ENCODE measurements around the gene ELP1. TPM values are rescaled to one million over a fixed set of nuclear protein-coding genes. Genes with fewer than 3 reads are reported as not detected.
"Not testable (repeated sequence)": the region's sequence is repeated elsewhere in the genome, so short reads cannot be mapped to it uniquely, and the experiment has no call there.

ELP1 gene
- total RNA-seq, 2 experiments from 2014 or later = 20.4 to 20.7 TPM

GRCh38 chr9:108859459-108860114 is 74.3 kb downstream of the ELP1 start:
- no peaks in the 10 kb centered on the region for H3K4me1 Mint-ChIP-seq (ENCODE audit: low read depth)
- no peak overlapping the region for H3K27ac Mint-ChIP-seq
- H3K4me3 Mint-ChIP-seq = no peak overlapping the region
- ChIA-PET CTCF (no interaction called here), POLR2A (interaction anchor here (0.8 kb wide), 1 partner anchor 19 kb away, joined by 3 read pairs; no protein-coding TSS in a partner anchor)
- no peaks in the 10 kb centered on the region for H3K36me3 Mint-ChIP-seq (ENCODE audit: low read depth)
- no peaks in the 10 kb centered on the region for H3K27me3 Mint-ChIP-seq (ENCODE audit: low read depth)
- no peaks in the 10 kb centered on the region for H3K9me3 Mint-ChIP-seq (ENCODE audit: insufficient read depth)
- no peak for DNase-seq
- no peak for ATAC-seq

- POLR2A ChIA-PET = no interaction called here
- DNase-seq (no peak), ATAC-seq (no peak)
- Mint-ChIP-seq H3K36me3 (ENCODE audit: low read depth) (no peaks in the 10 kb centered on the region), H3K9me3 (ENCODE audit: insufficient read depth) (no peaks in the 10 kb centered on the region), H3K27ac (no peak overlapping the region), H3K4me1 (ENCODE audit: low read depth) (no peaks in the 10 kb centered on the region), H3K27me3 (ENCODE audit: low read depth) (no peaks in the 10 kb centered on the region), H3K4me3 (no peak overlapping the region)
- CTCF ChIA-PET = no interaction called here
These were observed 76.4 kb downstream of the ELP1 start for GRCh38 chr9:108857572-108857971.

DNA sequence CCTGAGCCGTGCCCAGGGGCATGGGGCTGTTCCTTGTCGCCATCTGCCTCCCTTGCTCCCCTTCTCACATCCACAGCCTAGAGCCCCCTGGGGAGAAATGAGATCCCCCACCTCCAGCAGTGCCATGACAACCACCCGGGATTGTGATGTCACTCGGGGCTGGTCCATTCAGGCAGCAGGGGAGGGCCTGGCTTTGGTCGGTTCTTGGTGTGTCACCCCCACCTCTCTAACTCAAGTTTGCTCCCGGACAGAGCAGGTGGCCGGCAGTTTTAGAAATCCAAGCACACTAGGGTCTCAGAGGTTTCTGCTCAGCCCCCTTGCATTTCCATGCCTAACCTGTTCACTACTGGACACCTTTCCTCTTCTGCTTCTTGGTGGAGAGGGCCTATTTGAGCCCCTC is 78.0 kb downstream of the ELP1 start, which contains the start of gene ACTL7B:
Gene ACTL7B (minus strand): TSS at position 99 of the 400 bp plus-strand sequence. CDS start 56 bp downstream, at position 43.
- CTCF ChIA-PET = no interaction called here

DNA sequence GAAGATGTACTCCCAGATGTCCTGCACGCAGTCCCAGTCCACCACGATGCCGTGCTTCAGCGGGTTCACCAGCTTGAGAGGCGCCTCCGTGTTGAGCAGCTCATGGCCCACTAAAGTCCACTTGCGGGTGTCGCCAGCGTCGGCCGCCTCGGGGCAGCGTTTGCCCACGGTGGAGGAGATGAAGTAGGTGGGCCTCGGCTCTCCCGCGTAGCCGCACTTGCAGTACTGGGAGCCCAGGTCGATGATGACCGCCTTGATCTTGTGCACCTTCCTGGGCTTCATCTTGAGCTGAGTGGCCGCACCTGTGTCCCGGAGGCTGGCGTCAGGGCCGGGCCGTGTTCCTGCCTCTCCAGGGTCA is 78.4 kb downstream of the ELP1 start:
- Mint-ChIP-seq H3K4me3 (no peak overlapping the region), H3K4me1 (ENCODE audit: low read depth) (no peaks in the 10 kb centered on the region), H3K27me3 (ENCODE audit: low read depth) (no peaks in the 10 kb centered on the region), H3K9me3 (ENCODE audit: insufficient read depth) (no peaks in the 10 kb centered on the region), H3K36me3 (ENCODE audit: low read depth) (no peaks in the 10 kb centered on the region), H3K27ac (no peak overlapping the region)
- no peak for DNase-seq
- no peak for ATAC-seq
- ChIA-PET POLR2A (no interaction called here), CTCF (no interaction called here)

More for the DNA sequence above, 78.0 kb downstream of the ELP1 start, which contains the start of gene ACTL7B:
- H3K9me3 Mint-ChIP-seq (ENCODE audit: insufficient read depth) = no peaks in the 10 kb centered on the region
- H3K27ac Mint-ChIP-seq = no peak within 1 kb of the TSS
- POLR2A ChIA-PET = no interaction called here
- ATAC-seq = no peak
- DNase-seq = no peak
- no peak within 1 kb of the TSS for H3K4me3 Mint-ChIP-seq
- H3K4me1 Mint-ChIP-seq (ENCODE audit: low read depth) = no peaks in the 10 kb centered on the region
- no peaks in the 10 kb centered on the region for H3K27me3 Mint-ChIP-seq (ENCODE audit: low read depth)
- H3K36me3 Mint-ChIP-seq (ENCODE audit: low read depth) = no peaks in the 10 kb centered on the region

GRCh38 chr9:108854641-108855528 is 79.0 kb downstream of the ELP1 start:
- Mint-ChIP-seq H3K27me3 (ENCODE audit: low read depth) (no peaks in the 10 kb centered on the region), H3K36me3 (ENCODE audit: low read depth) (no peaks in the 10 kb centered on the region), H3K4me1 (ENCODE audit: low read depth) (no peaks in the 10 kb centered on the region), H3K27ac (no peak overlapping the region), H3K9me3 (ENCODE audit: insufficient read depth) (no peaks in the 10 kb centered on the region), H3K4me3 (no peak overlapping the region)
- ChIA-PET CTCF (no interaction called here), POLR2A (no interaction called here)
- DNase-seq (no peak), ATAC-seq (no peak)

DNA sequence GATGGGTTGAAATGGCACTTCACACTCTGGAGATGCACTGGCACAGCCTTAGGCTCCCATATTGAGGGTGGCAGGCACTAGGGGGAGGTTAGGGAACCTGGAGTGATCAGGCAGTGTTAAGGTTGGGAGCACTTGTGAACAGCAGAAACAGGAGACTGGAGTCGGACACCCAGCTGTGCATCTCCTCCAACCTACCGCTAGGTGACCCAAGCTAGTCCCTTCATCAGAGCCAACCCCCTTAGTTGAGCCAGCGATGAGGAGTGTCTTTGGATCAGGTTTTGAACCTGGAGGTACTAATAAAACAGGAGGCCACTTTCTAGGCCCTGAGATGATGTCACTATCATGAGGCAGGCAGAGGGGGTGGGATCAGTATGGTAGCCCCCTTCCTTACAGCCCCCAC is 79.8 kb downstream of the ELP1 start:
- Mint-ChIP-seq H3K4me3 (no peak overlapping the region), H3K27me3 (ENCODE audit: low read depth) (no peaks in the 10 kb centered on the region), H3K9me3 (ENCODE audit: insufficient read depth) (no peaks in the 10 kb centered on the region), H3K4me1 (ENCODE audit: low read depth) (no peaks in the 10 kb centered on the region), H3K27ac (no peak overlapping the region), H3K36me3 (ENCODE audit: low read depth) (no peaks in the 10 kb centered on the region)
- CTCF ChIA-PET = no interaction called here
- no peak for ATAC-seq
- POLR2A ChIA-PET = no interaction called here
- no peak for DNase-seq

DNA sequence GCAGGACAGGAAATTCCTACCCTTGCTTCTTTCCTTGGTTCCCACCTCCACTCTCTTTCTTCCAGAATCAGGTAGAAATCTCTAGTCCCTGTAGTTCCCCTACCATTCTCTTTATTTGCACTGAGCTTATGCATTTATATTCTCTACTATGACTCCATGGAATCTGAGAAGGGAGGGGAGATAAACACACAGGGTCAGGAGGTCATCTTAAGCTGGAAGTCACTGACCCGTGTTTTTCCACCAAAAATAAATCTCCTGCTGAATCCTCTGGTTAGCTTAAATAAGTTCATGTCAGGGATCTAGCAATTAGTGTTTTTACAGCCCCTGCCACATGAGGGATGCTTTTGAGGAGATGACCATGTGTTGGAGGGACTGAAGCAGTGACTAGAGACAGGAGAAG is 81.8 kb downstream of the ELP1 start:
- POLR2A ChIA-PET = no interaction called here
- CTCF ChIA-PET = no interaction called here
- H3K27ac Mint-ChIP-seq = no peak overlapping the region
- no peak overlapping the region for H3K4me3 Mint-ChIP-seq
- no peaks in the 10 kb centered on the region for H3K9me3 Mint-ChIP-seq (ENCODE audit: insufficient read depth)
- no peaks in the 10 kb centered on the region for H3K27me3 Mint-ChIP-seq (ENCODE audit: low read depth)
- DNase-seq = no peak
- H3K4me1 Mint-ChIP-seq (ENCODE audit: low read depth) = no peaks in the 10 kb centered on the region
- no peaks in the 10 kb centered on the region for H3K36me3 Mint-ChIP-seq (ENCODE audit: low read depth)
- ATAC-seq = no peak

- POLR2A ChIA-PET = no interaction called here
- no peak overlapping the region for H3K4me3 Mint-ChIP-seq
- CTCF ChIA-PET = interaction anchor here (0.8 kb wide), 1 partner anchor 96 kb away, joined by 3 read pairs; no protein-coding TSS in a partner anchor
- DNase-seq = no peak
- no peaks in the 10 kb centered on the region for H3K4me1 Mint-ChIP-seq (ENCODE audit: low read depth)
- no peaks in the 10 kb centered on the region for H3K36me3 Mint-ChIP-seq (ENCODE audit: low read depth)
- no peaks in the 10 kb centered on the region for H3K9me3 Mint-ChIP-seq (ENCODE audit: insufficient read depth)
- H3K27ac Mint-ChIP-seq = no peak overlapping the region
- ATAC-seq = no peak
- H3K27me3 Mint-ChIP-seq (ENCODE audit: low read depth) = no peaks in the 10 kb centered on the region
These were observed 82.8 kb downstream of the ELP1 start for GRCh38 chr9:108851138-108851537.

DNA sequence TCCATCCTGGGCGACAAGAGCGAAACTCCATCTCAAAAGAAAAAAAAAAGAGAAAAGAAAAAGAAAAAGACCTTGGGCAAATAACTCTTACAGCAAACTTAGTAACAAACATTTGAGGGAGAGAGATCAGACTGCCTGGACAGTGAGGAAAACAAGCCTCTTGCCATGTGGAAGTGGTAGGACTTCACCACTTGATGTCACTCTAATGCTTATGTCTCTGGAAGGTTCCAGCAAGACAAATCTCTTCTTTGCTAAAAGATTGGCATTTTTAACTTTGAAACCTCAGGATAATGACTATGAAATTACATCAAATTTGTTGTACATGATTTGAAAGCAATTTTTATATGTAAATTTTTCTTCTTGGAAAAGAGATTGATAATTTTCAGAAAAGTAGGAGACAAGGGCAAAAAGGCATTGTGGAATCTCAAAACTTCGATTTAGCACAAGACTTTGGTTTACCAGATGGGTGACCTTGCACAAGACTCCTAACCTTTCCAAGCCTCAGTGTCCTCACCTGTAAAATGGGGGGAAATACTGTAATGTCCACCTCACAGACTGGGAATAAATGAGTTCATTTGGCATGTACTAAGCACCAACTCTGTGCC is 83.5 kb downstream of the ELP1 start:
- Mint-ChIP-seq H3K36me3 (ENCODE audit: low read depth) (no peaks in the 10 kb centered on the region), H3K9me3 (ENCODE audit: insufficient read depth) (no peaks in the 10 kb centered on the region), H3K4me3 (no peak overlapping the region), H3K4me1 (ENCODE audit: low read depth) (no peaks in the 10 kb centered on the region), H3K27ac (no peak overlapping the region), H3K27me3 (ENCODE audit: low read depth) (no peaks in the 10 kb centered on the region)
- POLR2A ChIA-PET = no interaction called here
- no peak for ATAC-seq
- CTCF ChIA-PET = no interaction called here
- no peak for DNase-seq

GRCh38 chr9:108848296-108848695 is 85.6 kb downstream of the ELP1 start:
- CTCF ChIA-PET = interaction anchor here (1.4 kb wide), 1 partner anchor 106 kb away, joined by 3 read pairs; no protein-coding TSS in a partner anchor
- H3K27me3 Mint-ChIP-seq (ENCODE audit: low read depth); DNase-seq; H3K9me3 Mint-ChIP-seq (ENCODE audit: insufficient read depth); ATAC-seq; H3K4me1 Mint-ChIP-seq (ENCODE audit: low read depth); H3K27ac Mint-ChIP-seq; H3K36me3 Mint-ChIP-seq (ENCODE audit: low read depth); H3K4me3 Mint-ChIP-seq; POLR2A ChIA-PET: not testable (repeated sequence)

DNA sequence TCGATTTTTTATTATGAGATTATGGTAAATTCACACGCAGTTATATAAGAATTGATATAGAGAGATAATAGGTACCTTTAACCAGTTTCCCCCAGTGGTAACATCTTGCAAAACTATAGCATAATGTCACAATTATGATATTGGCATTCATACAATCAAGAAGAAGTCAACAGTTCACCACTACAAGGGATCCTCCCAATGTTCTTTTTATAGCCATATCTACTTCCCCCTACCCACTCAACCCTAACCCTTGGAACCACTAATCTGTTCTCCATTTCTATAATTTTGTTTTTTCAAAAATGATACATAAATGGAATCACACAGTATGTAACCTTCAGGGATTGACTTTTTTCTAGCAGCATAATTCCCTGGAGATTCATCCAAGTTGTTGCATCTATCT is 88.0 kb downstream of the ELP1 start:
- Mint-ChIP-seq H3K27me3 (ENCODE audit: low read depth) (no peaks in the 10 kb centered on the region), H3K9me3 (ENCODE audit: insufficient read depth) (no peaks in the 10 kb centered on the region), H3K36me3 (ENCODE audit: low read depth) (no peaks in the 10 kb centered on the region), H3K4me1 (ENCODE audit: low read depth) (peaks cover 4% of the 10 kb centered on the region), H3K27ac (no peak overlapping the region), H3K4me3 (no peak overlapping the region)
- DNase-seq (no peak), ATAC-seq (no peak)
- ChIA-PET CTCF (no interaction called here), POLR2A (no interaction called here)

DNA sequence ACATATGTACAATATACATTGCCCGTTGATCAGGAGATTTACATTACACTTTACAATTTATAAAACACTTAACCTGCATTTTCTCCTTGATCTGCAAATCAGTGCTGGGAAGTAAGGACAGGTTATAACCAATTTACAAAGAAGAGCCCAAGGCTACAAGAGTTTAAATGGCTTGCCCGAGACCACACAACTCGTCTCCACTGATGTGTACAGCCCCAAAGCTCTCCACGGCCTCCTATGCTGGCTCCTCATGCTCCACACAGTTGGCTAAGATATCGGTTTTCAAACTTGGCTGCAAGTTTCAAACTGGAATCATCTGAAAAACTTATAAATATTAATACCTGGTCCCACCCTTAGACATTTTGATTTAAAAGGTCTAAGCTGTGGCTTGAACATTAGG is 88.4 kb downstream of the ELP1 start:
- DNase-seq (no peak), ATAC-seq (no peak)
- CTCF ChIA-PET = no interaction called here
- POLR2A ChIA-PET = no interaction called here
- H3K27ac Mint-ChIP-seq = no peak overlapping the region
- no peaks in the 10 kb centered on the region for H3K9me3 Mint-ChIP-seq (ENCODE audit: insufficient read depth)
- no peak overlapping the region for H3K4me3 Mint-ChIP-seq
- no peaks in the 10 kb centered on the region for H3K27me3 Mint-ChIP-seq (ENCODE audit: low read depth)
- H3K4me1 Mint-ChIP-seq (ENCODE audit: low read depth) = peaks cover 4% of the 10 kb centered on the region
- no peaks in the 10 kb centered on the region for H3K36me3 Mint-ChIP-seq (ENCODE audit: low read depth)

All from activated CD8-positive, alpha-beta T cell treated with anti-CD3 and anti-CD28 coated beads, Interleukin-2, amount 10 ng/mL, durations not matched to agents 7 days and 5 days (primary cell).